GM19035 (cell line): ENCODE measurements around the gene SH3PXD2A.

Experiments used
- ATAC-seq: cut with Tn5 transposase; IDR thresholded peaks from one replicate; pipeline ENCODE4 v1.9.1; 2021; ENCODE audit not compliant: unreplicated experiment

Gene SH3PXD2A

DNA sequence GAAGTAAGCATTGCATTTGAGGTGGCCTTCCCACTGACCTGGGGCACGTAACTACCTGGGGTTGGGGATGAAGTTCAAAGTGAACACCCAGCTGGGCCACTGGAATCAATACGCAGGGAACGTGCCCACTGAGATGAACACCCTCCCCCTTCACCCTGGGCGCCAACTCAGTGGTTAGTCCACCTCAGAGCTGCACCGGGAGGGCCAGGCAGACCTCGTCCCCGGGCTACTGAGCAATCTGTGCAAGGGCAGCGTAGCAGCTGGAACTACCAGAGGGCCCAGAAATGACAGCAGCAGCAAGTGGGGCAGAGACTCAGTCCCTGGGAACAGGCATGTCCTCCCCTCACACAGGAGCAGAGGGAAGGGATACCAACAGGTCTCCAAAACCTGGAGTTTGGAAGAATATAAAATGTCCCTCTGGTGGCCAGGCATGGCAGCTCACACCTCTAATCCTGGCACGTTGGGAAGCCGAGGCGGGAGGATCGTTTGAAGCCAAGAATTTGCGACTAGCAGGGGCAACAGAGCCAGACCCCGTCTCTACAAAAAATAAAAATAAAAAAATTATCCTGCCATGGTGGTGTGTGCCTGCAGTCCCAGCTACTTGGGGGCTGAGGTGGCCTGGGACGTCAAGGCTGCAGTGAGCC is 143.9 kb downstream of the SH3PXD2A start:
- ATAC-seq: no peak

- ATAC-seq: no peak
Observed at GRCh38 chr10:103710490-103710889, 144.9 kb downstream of the SH3PXD2A start.

DNA sequence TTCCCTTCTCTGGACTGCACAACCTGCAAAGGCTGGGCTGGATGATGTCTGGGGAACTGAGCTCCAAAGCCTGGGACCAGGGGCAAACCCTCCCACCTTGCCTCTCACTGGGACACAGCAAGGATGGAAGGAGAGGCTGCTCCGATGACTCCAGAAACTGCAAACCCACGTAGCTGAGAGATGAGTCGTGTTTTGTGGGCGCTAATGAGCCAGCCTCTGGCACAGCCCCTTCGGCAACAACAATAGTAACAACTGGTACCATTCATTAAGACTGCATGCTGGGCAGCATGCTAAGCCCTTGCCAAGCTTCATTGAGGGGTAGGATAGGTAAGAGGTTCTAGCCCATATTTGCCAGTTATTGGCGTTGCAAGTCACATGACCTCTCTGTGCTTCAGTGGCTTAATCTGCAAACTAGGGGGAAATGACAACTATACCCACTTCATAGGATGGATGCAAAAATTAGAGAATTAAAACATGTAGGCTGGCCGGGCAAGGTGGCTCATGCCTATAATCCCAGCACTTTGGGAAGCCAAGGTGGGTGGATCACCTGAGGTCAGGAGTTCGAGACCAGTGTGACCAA is 145.9 kb downstream of the SH3PXD2A start:
- no peak for ATAC-seq

GRCh38 chr10:103708627-103709288 is 146.6 kb downstream of the SH3PXD2A start:
- no peak for ATAC-seq

DNA sequence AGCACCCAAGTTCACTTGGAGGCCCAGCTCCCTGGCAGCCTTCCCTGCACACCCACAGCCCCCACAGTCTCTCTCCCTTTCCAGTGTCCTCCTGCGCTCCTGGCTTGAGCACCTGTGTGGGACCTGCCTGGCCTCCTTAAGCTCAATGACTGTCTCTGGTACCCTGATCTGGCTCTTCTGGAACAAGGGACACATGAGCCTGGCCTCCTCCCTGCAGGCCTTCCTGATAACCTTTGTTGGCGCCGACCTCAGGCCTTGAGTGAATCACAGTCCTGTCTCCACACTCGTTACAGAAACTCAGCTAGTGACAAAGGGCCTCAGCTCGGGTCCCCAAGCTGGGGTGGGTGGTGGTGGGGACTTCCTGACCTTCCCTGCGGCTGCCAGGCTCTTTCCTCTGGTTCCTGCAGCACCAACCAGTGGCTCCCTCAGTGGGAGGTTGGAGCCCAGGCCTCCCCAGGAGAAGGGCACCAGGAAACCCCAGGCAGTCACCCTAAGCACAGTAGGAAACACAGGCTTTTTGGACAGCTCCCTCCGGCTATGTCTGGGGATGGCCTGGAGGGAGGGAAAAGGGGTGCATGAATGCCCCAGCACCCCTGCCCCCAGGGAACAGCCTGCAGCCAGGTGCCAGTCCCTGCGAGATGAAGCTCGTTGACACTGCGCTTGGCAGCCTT is 147.3 kb downstream of the SH3PXD2A start:
- no peak for ATAC-seq

- ATAC-seq: no peak
Observed at GRCh38 chr10:103706762-103707161, 148.6 kb downstream of the SH3PXD2A start.

GRCh38 chr10:103706047-103706446 is 149.3 kb downstream of the SH3PXD2A start:
- ATAC-seq: no peak

DNA sequence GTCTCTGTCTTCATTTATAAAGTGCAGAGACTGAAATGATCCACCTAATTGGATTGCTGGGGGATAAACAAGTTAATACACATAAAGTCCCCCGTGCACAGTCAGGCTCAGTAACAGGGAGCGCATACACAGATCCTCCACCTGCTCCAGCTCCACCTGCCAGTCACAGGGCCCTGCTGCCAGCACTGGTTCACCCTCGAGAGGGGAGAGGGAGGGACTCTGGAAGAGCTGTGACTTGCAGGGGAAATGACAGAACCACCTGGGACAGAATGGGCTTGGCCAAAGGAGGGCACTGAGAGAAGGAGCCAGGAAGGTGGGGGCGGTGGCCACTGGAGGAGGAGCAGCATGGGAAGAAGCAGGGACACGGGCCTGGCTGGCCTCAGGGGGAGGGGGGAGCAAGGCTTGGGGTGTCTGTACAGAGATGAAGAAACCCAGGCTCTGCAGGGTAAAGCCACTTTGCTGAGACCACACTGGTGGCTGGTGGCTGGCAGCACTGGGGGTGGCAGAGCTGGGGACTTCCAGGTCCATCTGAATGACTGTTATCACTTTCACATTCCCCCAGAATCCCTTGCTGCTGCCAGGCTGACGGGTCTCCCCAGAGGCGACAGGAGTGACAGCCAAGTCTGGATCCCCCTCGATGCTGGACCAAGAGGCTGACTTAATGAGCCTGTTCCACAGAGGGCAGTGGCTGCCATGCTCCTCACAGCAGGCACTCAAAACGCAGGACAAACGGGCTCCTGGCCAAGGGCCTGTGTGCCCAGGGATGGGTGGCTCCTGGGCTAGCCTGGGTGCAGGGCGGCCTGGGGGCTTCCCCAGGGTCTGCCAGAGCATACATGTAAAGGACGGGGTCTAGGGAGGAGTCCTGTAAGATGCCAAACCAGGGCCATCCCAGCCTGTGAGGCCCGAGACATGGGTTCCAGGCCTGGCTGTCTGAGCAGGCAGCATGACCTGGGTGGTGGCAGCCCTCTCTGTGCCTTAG is 151.1 kb downstream of the SH3PXD2A start:
- no peak for ATAC-seq

DNA sequence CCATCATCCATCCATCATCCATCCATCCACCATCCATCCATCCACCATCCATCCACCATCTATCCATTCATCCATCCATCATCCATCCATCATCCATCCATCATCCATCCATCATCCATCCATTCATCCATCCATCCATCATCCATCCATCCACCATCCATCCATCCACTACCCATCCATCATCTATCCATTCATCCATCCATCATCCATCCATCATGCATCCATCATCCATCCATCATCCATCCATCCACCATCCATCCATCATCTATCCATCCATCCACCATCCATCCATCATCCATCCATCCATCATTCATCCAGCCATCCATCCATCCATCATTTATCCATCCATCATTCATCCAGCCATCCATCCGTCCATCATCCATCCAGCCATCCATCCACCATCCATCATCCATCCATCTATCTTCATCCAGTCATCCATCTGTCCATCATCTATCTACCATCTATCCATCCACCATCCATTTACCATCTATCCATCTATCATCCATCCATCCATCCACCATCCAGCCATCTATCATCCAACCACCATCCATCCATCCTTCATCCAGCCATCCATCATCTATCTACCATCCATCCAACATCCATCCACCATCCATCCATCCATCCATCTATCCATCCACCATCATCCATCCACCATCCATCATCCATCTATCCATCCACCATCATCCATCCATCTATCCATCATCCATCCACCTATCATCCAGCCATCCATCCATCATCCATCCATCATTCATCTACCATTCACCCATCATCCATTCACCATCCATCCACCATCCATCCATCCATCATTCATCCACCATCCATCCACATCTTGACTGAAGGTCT is 153.8 kb downstream of the SH3PXD2A start:
- no peak for ATAC-seq

DNA sequence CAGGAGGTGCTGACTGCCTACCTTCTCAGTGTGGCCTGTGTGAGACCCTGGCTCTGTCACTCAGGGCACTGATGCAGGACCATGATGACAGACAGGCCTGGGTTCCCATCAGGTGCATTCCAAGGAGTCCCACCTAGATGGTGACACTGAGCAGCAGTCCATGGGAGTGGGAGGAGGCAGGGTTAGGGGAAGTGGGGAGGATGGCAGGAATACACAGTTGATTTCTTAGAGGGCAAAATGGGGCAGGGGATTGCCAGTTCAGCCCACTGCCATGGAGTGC is 155.0 kb downstream of the SH3PXD2A start:
- ATAC-seq: no peak

- ATAC-seq: no peak
Observed at GRCh38 chr10:103699611-103700435, 155.6 kb downstream of the SH3PXD2A start.

GRCh38 chr10:103698266-103698665 is 157.1 kb downstream of the SH3PXD2A start:
- ATAC-seq: no peak

- ATAC-seq: no peak
Observed at GRCh38 chr10:103697787-103698186, 157.6 kb downstream of the SH3PXD2A start.

DNA sequence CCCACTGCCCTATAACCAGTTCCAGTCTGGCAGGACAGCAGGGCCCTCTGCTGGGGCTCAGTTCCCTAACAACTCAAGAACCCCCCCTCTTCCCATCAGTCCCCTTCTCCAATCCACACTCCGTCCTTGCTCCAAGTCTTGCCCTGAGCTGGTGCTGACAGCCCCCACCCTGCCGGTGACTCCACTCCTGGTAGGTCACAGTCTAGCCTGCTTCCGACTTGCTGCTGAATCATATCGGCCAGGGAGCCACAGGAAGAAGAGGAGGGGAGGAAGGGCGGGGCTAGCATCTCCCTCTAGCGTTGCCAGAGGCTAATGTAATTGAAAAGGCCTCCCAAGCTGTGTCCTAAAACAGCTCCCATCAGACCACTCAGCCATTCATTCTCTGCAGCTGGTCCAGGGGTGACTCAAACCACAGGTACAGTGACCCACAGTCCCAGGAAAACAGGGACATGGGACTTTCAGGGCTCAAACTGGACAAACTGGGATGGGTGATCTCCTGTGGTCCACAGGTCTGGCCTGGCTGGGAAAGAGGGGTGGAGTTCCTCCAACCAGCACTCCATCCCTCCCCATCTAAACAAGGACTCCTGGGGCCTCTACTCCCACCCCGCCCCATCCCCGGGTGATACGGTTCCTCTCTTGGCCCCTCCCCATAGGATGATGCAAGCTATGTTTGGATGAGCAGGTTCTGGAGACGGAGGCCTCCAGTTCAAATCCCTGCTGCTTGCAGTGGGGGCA is 158.8 kb downstream of the SH3PXD2A start:
- ATAC-seq: no peak

- no peak for ATAC-seq
Observed at GRCh38 chr10:103696094-103696410, 159.3 kb downstream of the SH3PXD2A start.

DNA sequence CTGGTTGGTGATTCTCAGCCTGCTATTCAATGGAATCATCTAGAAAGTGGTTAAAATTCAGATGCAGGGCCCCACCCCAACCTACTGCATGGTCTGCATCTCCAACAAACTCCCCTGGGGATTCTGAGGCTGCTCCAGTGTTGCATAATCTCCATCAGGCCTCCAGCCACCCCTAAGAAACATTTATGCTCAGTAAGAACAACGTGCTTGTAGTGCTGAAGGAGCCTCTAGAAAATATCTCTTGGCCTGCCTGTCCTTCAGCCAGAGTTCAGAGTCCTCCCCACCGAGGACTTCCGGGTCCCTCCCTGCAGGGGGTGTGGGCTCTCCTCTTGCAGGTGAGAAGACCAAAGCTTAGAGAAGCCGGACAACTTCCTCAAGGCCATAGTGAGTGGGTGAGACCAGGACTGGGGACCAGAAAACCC is 159.8 kb downstream of the SH3PXD2A start:
- no peak for ATAC-seq

GRCh38 chr10:103693812-103694205 is 161.6 kb downstream of the SH3PXD2A start:
- no peak for ATAC-seq

DNA sequence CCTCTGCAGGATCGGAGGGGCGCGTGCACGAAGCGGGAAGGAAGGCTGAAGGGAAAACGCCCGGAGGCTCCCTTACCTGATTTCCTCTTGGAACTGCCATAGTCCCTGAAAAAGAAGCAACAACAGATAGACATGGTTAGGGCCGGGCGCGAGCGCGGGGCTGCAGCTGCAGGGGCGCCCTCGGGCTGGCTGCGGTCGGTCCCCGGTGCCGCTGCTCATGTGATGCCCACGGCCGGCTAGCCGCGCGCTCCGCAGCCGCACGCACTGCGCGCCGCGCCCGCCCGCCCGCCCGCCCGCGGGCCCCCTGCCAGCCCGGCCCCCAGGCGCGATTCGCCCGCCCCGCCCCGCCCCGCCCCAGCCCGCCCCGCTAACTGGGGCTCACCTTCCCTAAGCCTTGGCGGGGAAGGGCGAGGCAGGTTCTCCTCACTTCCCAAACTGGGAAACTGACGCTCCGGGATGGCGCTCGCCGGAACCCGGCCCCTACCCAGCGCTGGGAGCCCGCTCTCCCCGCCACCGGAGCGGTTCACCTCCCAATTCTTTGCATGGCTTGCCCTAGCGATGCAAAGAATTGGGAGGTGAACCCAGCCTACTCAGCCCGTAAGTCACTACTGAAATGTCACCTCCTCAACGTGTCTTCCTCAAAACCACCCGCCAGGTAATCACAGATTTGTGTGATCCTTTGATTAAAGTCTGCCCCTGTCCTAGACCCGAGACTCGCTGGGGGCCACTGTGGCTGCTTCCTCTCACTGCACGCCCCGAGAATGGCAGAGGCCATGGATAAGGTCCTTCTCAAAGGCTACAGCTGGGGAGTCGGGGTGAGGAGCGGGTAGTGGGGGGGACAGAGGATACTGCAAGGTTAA is 162.2 kb downstream of the SH3PXD2A start:
- no peak for ATAC-seq
